ENCODE results near the gene OXCT1.

DNA sequence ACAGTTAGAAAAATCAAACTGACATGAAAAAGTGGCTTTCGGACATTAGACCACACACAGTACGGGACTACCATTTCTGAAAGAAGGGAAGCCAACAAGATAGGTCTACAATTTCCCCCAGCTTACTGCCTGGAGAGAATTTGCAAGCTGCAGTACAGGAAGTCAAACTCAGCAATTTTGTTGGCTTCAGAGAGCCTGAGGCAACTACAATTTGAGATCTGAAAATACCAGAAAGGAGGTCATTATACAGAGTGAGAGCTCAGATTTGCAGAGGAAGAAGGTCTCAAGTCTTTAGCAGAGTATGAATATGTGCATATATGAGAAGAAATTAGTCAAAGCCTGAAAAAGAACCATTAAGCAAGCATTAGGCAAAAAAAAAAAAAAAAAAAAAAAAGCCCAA lies 83.0 kb downstream of the OXCT1 start:
- TF ChIP-seq, protein P1, sequence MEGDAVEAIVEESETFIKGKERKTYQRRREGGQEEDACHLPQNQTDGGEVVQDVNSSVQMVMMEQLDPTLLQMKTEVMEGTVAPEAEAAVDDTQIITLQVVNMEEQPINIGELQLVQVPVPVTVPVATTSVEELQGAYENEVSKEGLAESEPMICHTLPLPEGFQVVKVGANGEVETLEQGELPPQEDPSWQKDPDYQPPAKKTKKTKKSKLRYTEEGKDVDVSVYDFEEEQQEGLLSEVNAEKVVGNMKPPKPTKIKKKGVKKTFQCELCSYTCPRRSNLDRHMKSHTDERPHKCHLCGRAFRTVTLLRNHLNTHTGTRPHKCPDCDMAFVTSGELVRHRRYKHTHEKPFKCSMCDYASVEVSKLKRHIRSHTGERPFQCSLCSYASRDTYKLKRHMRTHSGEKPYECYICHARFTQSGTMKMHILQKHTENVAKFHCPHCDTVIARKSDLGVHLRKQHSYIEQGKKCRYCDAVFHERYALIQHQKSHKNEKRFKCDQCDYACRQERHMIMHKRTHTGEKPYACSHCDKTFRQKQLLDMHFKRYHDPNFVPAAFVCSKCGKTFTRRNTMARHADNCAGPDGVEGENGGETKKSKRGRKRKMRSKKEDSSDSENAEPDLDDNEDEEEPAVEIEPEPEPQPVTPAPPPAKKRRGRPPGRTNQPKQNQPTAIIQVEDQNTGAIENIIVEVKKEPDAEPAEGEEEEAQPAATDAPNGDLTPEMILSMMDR (IDR thresholded peaks at IDR 0.05; ENCODE audit: poor library complexity) = no peak
- TF ChIP-seq EZH2 (IDR thresholded peaks at IDR 0.05; ENCODE audit: borderline replicate concordance) = no peak
